Epidermal melanocyte (primary cell): Measurements from ENCODE around the gene PLXNA3.

Source experiments
- DNase-seq: peaks from one replicate; pipeline ENCODE4 v3.0.0; 2011; ENCODE audit warnings: low spot score; ENCODE audit not compliant: insufficient read length

PLXNA3 gene

GRCh38 chrX:154435171-154435733 is 22.8 kb upstream of the PLXNA3 start:
- DNase-seq, result no peak

GRCh38 chrX:154436374-154436982 is 21.6 kb upstream of the PLXNA3 start:
- peak; percentile 60 for DNase-seq

GRCh38 chrX:154436983-154437752 is 20.9 kb upstream of the PLXNA3 start, which contains the start of gene GDI1:
GDI1 (plus strand) TSS chrX:154437154; CDS start chrX:154437255, 101 bp downstream.
- peak; percentile 64 for DNase-seq

- DNase-seq, result no peak
Observed at GRCh38 chrX:154437971-154438893, 19.8 kb upstream of the PLXNA3 start.

GRCh38 chrX:154439841-154440240 is 18.2 kb upstream of the PLXNA3 start:
- DNase-seq, result no peak

GRCh38 chrX:154440623-154441357 is 17.3 kb upstream of the PLXNA3 start:
- no peak for DNase-seq

- DNase-seq, result no peak
Observed at GRCh38 chrX:154441564-154441963, 16.5 kb upstream of the PLXNA3 start.

- DNase-seq, result no peak
Observed at GRCh38 chrX:154441984-154442707, 15.9 kb upstream of the PLXNA3 start.

- DNase-seq, result no peak
Observed at GRCh38 chrX:154443479-154443910, 14.6 kb upstream of the PLXNA3 start.

- peak; percentile 75 for DNase-seq
Observed at GRCh38 chrX:154443992-154444754, 13.9 kb upstream of the PLXNA3 start, which contains the start of gene FAM50A. FAM50A (plus strand) TSS chrX:154444141; CDS start chrX:154444236, 95 bp downstream.

GRCh38 chrX:154444755-154445246 is 13.3 kb upstream of the PLXNA3 start:
- DNase-seq, result no peak

GRCh38 chrX:154445776-154446175 is 12.3 kb upstream of the PLXNA3 start:
- no peak for DNase-seq

GRCh38 chrX:154446430-154446829 is 11.7 kb upstream of the PLXNA3 start:
- no peak for DNase-seq

GRCh38 chrX:154448484-154448883 is 9.6 kb upstream of the PLXNA3 start:
- DNase-seq, result no peak

GRCh38 chrX:154449618-154450017 is 8.5 kb upstream of the PLXNA3 start:
- no peak for DNase-seq

- DNase-seq, result no peak
Observed at GRCh38 chrX:154450312-154450711, 7.8 kb upstream of the PLXNA3 start.

GRCh38 chrX:154452823-154453222 is 5.3 kb upstream of the PLXNA3 start:
- DNase-seq, result no peak

- DNase-seq, result no peak
Observed at GRCh38 chrX:154457491-154458115, 478 bp upstream of the PLXNA3 start.
